ENCODE data around the gene GDPD3.

Gene GDPD3

GRCh38 chr16:30151091-30151490 is 37.8 kb upstream of the GDPD3 start:
- Histone ChIP-seq H3K36me3 (replicated peaks; ENCODE audit: low read depth, low read length) (no peaks in the 10 kb centered on the region), H4K20me1 (ENCODE audit: insufficient read depth, low read length) (no peaks in the 10 kb centered on the region), H3K27me3 (ENCODE audit: low read depth, low read length) (no peaks in the 10 kb centered on the region), H3K9ac (ENCODE audit: low read length) (no peak overlapping the region), H3K27ac (ENCODE audit: low read length) (no peak overlapping the region), H3K79me2 (ENCODE audit: low read length) (no peaks in the 10 kb centered on the region), H3K4me1 (ENCODE audit: low read length) (no peaks in the 10 kb centered on the region), H3K9me3 (ENCODE audit: insufficient read depth, low read length) (peaks cover 8% of the 10 kb centered on the region; the same call in 1 of the 2 replicates), H2AFZ (ENCODE audit: low read depth, low read length) (no peak overlapping the region), H3K4me3 (ENCODE audit: low read length) (no peak overlapping the region), H3K4me2 (ENCODE audit: low read length) (no peak overlapping the region)
- TF ChIP-seq CTCF (IDR thresholded peaks at IDR 0.05; ENCODE audit: low read depth, low read length) (no peak), EZH2phosphoT487 (IDR thresholded peaks at IDR 0.05; ENCODE audit: low read depth) (no peak)

GRCh38 chr16:30149250-30149930 is 36.1 kb upstream of the GDPD3 start:
- H3K4me2 ChIP-seq (ENCODE audit: low read length) = no peak overlapping the region
- peaks cover 8% of the 10 kb centered on the region; the same call in 1 of the 2 replicates for H3K9me3 ChIP-seq (ENCODE audit: insufficient read depth, low read length)
- no peaks in the 10 kb centered on the region for H4K20me1 ChIP-seq (ENCODE audit: insufficient read depth, low read length)
- no peak overlapping the region for H3K4me3 ChIP-seq (ENCODE audit: low read length)
- no peaks in the 10 kb centered on the region for H3K36me3 ChIP-seq (replicated peaks; ENCODE audit: low read depth, low read length)
- no peak overlapping the region for H2AFZ ChIP-seq (ENCODE audit: low read depth, low read length)
- no peaks in the 10 kb centered on the region for H3K79me2 ChIP-seq (ENCODE audit: low read length)
- H3K9ac ChIP-seq (ENCODE audit: low read length) = no peak overlapping the region
- no peak overlapping the region for H3K27ac ChIP-seq (ENCODE audit: low read length)
- no peaks in the 10 kb centered on the region for H3K4me1 ChIP-seq (ENCODE audit: low read length)
- no peaks in the 10 kb centered on the region for H3K27me3 ChIP-seq (ENCODE audit: low read depth, low read length)
- TF ChIP-seq CTCF (IDR thresholded peaks at IDR 0.05; ENCODE audit: low read depth, low read length) (no peak), EZH2phosphoT487 (IDR thresholded peaks at IDR 0.05; ENCODE audit: low read depth) (no peak)

GRCh38 chr16:30147843-30148510 is 34.6 kb upstream of the GDPD3 start:
- H2AFZ ChIP-seq (ENCODE audit: low read depth, low read length) = no peak overlapping the region
- H4K20me1 ChIP-seq (ENCODE audit: insufficient read depth, low read length) = no peaks in the 10 kb centered on the region
- H3K9me3 ChIP-seq (ENCODE audit: insufficient read depth, low read length) = peaks cover 8% of the 10 kb centered on the region; the same call in 1 of the 2 replicates
- no peak for TF ChIP-seq CTCF (IDR thresholded peaks at IDR 0.05; ENCODE audit: low read depth, low read length)
- TF ChIP-seq EZH2phosphoT487 (IDR thresholded peaks at IDR 0.05; ENCODE audit: low read depth) = no peak
- H3K27ac ChIP-seq (ENCODE audit: low read length) = no peak overlapping the region
- H3K4me2 ChIP-seq (ENCODE audit: low read length) = no peak overlapping the region
- H3K4me3 ChIP-seq (ENCODE audit: low read length) = no peak overlapping the region
- H3K9ac ChIP-seq (ENCODE audit: low read length) = no peak overlapping the region
- no peaks in the 10 kb centered on the region for H3K79me2 ChIP-seq (ENCODE audit: low read length)
- no peaks in the 10 kb centered on the region for H3K36me3 ChIP-seq (replicated peaks; ENCODE audit: low read depth, low read length)
- H3K27me3 ChIP-seq (ENCODE audit: low read depth, low read length) = no peaks in the 10 kb centered on the region
- H3K4me1 ChIP-seq (ENCODE audit: low read length) = no peaks in the 10 kb centered on the region

- no peaks in the 10 kb centered on the region for H3K36me3 ChIP-seq (replicated peaks; ENCODE audit: low read depth, low read length)
- no peaks in the 10 kb centered on the region for H3K4me1 ChIP-seq (ENCODE audit: low read length)
- H3K4me3 ChIP-seq (ENCODE audit: low read length) = no peak overlapping the region
- H3K27ac ChIP-seq (ENCODE audit: low read length) = no peak overlapping the region
- H3K79me2 ChIP-seq (ENCODE audit: low read length) = no peaks in the 10 kb centered on the region
- no peak overlapping the region for H2AFZ ChIP-seq (ENCODE audit: low read depth, low read length)
- no peak overlapping the region for H3K4me2 ChIP-seq (ENCODE audit: low read length)
- H4K20me1 ChIP-seq (ENCODE audit: insufficient read depth, low read length) = no peaks in the 10 kb centered on the region
- no peak overlapping the region for H3K9ac ChIP-seq (ENCODE audit: low read length)
- TF ChIP-seq CTCF (IDR thresholded peaks at IDR 0.05; ENCODE audit: low read depth, low read length) = no peak
- TF ChIP-seq EZH2phosphoT487 (IDR thresholded peaks at IDR 0.05; ENCODE audit: low read depth) = no peak
- H3K9me3 ChIP-seq (ENCODE audit: insufficient read depth, low read length) = peaks cover 8% of the 10 kb centered on the region; the same call in 1 of the 2 replicates
- H3K27me3 ChIP-seq (ENCODE audit: low read depth, low read length) = no peaks in the 10 kb centered on the region
These were observed 32.3 kb upstream of the GDPD3 start for GRCh38 chr16:30145657-30146056.
